Measurements from ENCODE around the gene TPST2.

DNA sequence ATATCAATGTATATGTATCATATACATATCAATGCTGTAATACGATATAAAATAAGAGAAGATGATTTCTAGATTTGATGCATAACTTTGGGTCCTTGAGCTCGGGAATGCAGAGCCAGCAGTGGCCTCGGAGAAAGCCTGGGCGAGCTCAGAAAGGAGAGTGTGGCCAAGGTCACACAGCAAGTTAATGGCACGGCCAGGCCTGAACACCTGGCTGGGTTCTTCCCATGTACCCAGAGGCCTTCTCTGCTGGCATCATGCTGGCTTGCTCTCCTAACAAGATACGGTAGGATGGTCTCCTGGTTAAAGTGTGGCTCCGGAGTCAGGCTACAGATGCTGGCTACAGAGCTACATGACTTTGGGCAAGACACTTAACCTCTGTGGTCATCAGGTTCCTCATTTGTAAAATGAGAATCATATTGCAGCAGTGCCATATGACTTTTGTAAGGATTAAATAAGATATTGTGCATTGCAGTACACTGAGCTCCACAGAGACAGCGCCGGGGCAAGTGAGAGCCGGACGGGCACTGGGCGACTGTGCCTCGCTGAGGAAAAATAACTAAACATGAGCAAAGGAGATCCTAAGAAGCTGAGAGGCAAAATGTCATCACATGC lies 29.9 kb downstream of the TPST2 start:
- no peak for TF ChIP-seq POLR2A (IDR thresholded peaks at IDR 0.05)
- TF ChIP-seq, protein P1, sequence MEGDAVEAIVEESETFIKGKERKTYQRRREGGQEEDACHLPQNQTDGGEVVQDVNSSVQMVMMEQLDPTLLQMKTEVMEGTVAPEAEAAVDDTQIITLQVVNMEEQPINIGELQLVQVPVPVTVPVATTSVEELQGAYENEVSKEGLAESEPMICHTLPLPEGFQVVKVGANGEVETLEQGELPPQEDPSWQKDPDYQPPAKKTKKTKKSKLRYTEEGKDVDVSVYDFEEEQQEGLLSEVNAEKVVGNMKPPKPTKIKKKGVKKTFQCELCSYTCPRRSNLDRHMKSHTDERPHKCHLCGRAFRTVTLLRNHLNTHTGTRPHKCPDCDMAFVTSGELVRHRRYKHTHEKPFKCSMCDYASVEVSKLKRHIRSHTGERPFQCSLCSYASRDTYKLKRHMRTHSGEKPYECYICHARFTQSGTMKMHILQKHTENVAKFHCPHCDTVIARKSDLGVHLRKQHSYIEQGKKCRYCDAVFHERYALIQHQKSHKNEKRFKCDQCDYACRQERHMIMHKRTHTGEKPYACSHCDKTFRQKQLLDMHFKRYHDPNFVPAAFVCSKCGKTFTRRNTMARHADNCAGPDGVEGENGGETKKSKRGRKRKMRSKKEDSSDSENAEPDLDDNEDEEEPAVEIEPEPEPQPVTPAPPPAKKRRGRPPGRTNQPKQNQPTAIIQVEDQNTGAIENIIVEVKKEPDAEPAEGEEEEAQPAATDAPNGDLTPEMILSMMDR (IDR thresholded peaks at IDR 0.05) = no peak

Data from testis (tissue), 2 donors.